B cell (primary cell): ENCODE data around the gene DTNBP1. TPM values are rescaled to one million over a fixed set of nuclear protein-coding genes. Genes with fewer than 3 reads are reported as not detected.

Experiments
- ATAC-seq: fragments of 200-7000 bp; cut with Tn5 transposase; one replicate; pipeline ENCODE4 v1.10.0; 2021; ENCODE audit warnings: low read depth, mild to moderate bottlenecking, moderate number of reproducible peaks, moderate library complexity
- CTCF ChIA-PET: fragments of 350-600 bp; sonication (Branson Sonifier 250); formaldehyde crosslinking; loops from one replicate; lab custom pipeline; 2021; ENCODE audit warnings: antibody characterized with exemption, inconsistent platforms; lab: Charles Lee
- POLR2A ChIA-PET: fragments of 350-600 bp; sonication (Branson Sonifier 250); formaldehyde crosslinking; loops from one replicate; lab custom pipeline; 2021; ENCODE audit warnings: antibody characterized with exemption; lab: Charles Lee
- DNase-seq: peaks from one replicate; pipeline ENCODE4 v3.0.0; 2013
- H2AFZ ChIP-seq: 2 replicates; pipeline ENCODE4 v1.6.1; 2012; ENCODE audit warnings: mild to moderate bottlenecking, low read depth, low read length; ENCODE audit not compliant: insufficient read depth, poor library complexity, severe bottlenecking
- H3K27ac ChIP-seq, 2 donors: 1 replicate in 1 of 2; 2 replicates in 1 of 2; pipeline ENCODE4 v1.5.1; 2012 to 2013; ENCODE audit warnings: low read length in 2 of 2, mild to moderate bottlenecking in 2 of 2, moderate library complexity in 1 of 2
- H3K27me3 ChIP-seq, 4 experiments: fragments of 200-600 bp in 1 of 4; sonication (generic) in 1 of 4; replicated peaks in 1 of 4; 1 replicate in 2 of 4; 2 replicates in 2 of 4; pipeline versions ENCODE4 v1.6.1 to v1.7.0; 2013 to 2016; ENCODE audit warnings: low read length in 3 of 4, mild to moderate bottlenecking in 2 of 4, mixed read lengths in 1 of 4, moderate library complexity in 1 of 4; ENCODE audit not compliant: insufficient read depth in 4 of 4, control insufficient read depth in 3 of 4; ENCODE audit errors: control extremely low read depth in 1 of 4
- H3K36me3 ChIP-seq, 2 experiments: replicated peaks in 1 of 2; 1 replicate in 1 of 2; 2 replicates in 1 of 2; pipeline versions ENCODE4 v1.6.1 to v1.7.1; 2013; ENCODE audit warnings: low read length in 1 of 2; ENCODE audit not compliant: insufficient read depth in 2 of 2, control insufficient read depth in 1 of 2; ENCODE audit errors: control extremely low read depth in 1 of 2, extremely low read depth in 1 of 2
- H3K4me1 ChIP-seq, 2 donors: fragments of 200-600 bp in 1 of 2; sonication (generic) in 1 of 2; 1 replicate in 1 of 2; 2 replicates in 1 of 2; pipeline versions ENCODE4 v1.5.1 to v1.6.1; 2013 to 2017; ENCODE audit warnings: low read length in 2 of 2; ENCODE audit not compliant: control insufficient read depth in 2 of 2, insufficient read depth in 2 of 2
- H3K4me2 ChIP-seq: replicated peaks from 2 replicates; pipeline ENCODE3; 2012; ENCODE audit warnings: mild to moderate bottlenecking, low read depth, low read length; ENCODE audit not compliant: poor library complexity, severe bottlenecking
- H3K4me3 ChIP-seq, 5 experiments: fragments of 200-600 bp in 1 of 5; sonication (generic) in 1 of 5; 1 replicate in 3 of 5; 2 replicates in 2 of 5; pipeline versions ENCODE4 v1.5.1 to v1.7.0; 2011 to 2016; ENCODE audit warnings: low read length in 4 of 5, mild to moderate bottlenecking in 4 of 5, low read depth in 2 of 5, control low read depth in 1 of 5, moderate library complexity in 1 of 5; ENCODE audit not compliant: insufficient read depth in 1 of 5; ENCODE audit errors: control extremely low read depth in 1 of 5, extremely low read depth in 1 of 5
- H3K79me2 ChIP-seq: fragments of 200-600 bp; sonication (generic); one replicate; pipeline ENCODE4 v1.6.0; 2016; ENCODE audit warnings: low read length; ENCODE audit not compliant: control insufficient read depth, insufficient read depth
- H3K9ac ChIP-seq: fragments of 200-600 bp; sonication (generic); 2 replicates; pipeline ENCODE4 v1.6.1; 2017; ENCODE audit warnings: mild to moderate bottlenecking, low read length, moderate library complexity
- H3K9me3 ChIP-seq, 3 donors: one replicate each; pipeline versions ENCODE4 v1.6.1 to v1.7.1; 2013; ENCODE audit warnings: low read length in 2 of 3; ENCODE audit not compliant: control insufficient read depth in 2 of 3, insufficient read depth in 1 of 3; ENCODE audit errors: control extremely low read depth in 1 of 3
- H4K20me1 ChIP-seq: 2 replicates; pipeline ENCODE4 v1.6.0; 2012; ENCODE audit warnings: mild to moderate bottlenecking, low read length; ENCODE audit not compliant: insufficient read depth, control insufficient read depth, poor library complexity, severe bottlenecking
- H3K27ac Mint-ChIP-seq: one replicate; pipeline ENCODE4 v1.8.0; 2021; ENCODE audit warnings: mixed read lengths
- H3K27me3 Mint-ChIP-seq: one replicate; pipeline ENCODE4 v1.8.0; 2021; ENCODE audit warnings: mixed read lengths
- H3K4me1 Mint-ChIP-seq: one replicate; pipeline ENCODE4 v1.8.0; 2021; ENCODE audit warnings: mixed read lengths
- H3K4me3 Mint-ChIP-seq: one replicate; pipeline ENCODE4 v1.8.0; 2021; ENCODE audit warnings: mixed read lengths
- H3K9me3 Mint-ChIP-seq: one replicate; pipeline ENCODE4 v1.8.0; 2022; ENCODE audit warnings: mixed read lengths; ENCODE audit not compliant: insufficient read depth
- CTCF ChIP-seq: fragments of 200-600 bp; IDR thresholded peaks from one replicate; pipeline ENCODE4 v1.8.0; 2022; ENCODE audit warnings: antibody characterized with exemption, mild to moderate bottlenecking
- EZH2 ChIP-seq: IDR thresholded peaks from 2 replicates; pipeline ENCODE4 v1.6.1; 2012; ENCODE audit warnings: borderline replicate concordance, low read depth, mild to moderate bottlenecking, moderate library complexity, low read length; ENCODE audit not compliant: insufficient read depth, poor library complexity, severe bottlenecking
- WGBS: methylation state at CpG from one replicate; pipeline ENCODE4 v1.1.5; 2013; ENCODE audit warnings: missing lambda C conversion rate; ENCODE audit not compliant: insufficient coverage; 5-methylcytosine and 5-hydroxymethylcytosine counted together
- intact Hi-C: fragments of 100-400 bp; cut with micrococcal nuclease; formaldehyde crosslinking; loops from one replicate; pipeline ENCODE4 v1.10.0; 2022
- polyA plus RNA-seq: library from polyadenylated mRNA; depleted of rRNA; stranded (reverse); fragments of >200 nt; gene quantifications from 2 replicates; pipeline ENCODE4 v1.2.3, GENCODE V29; 2012
- total RNA-seq, 2 donors: library from RNA; stranded (reverse); fragments of 120-200 nt in 1 of 2; gene quantifications; 1 replicate in 1 of 2; 2 replicates in 1 of 2; pipeline versions ENCODE4 v1.2.3 to v1.2.4, GENCODE V29; 2013 to 2022

The DTNBP1 gene
- total and polyA plus RNA-seq, 2 donors (not counting 1 experiment from before 2014, with no cell fraction given), result 31.4 to 73.0 TPM

GRCh38 chr6:15533379-15534026 is 129.3 kb downstream of the DTNBP1 start:
- H3K27me3 Mint-ChIP-seq, result no peaks in the 10 kb centered on the region
- ATAC-seq, result no peak
- CTCF ChIA-PET, result no interaction called here

More at GRCh38 chr6:15533379-15534026, 129.3 kb downstream of the DTNBP1 start:
- Histone ChIP-seq H3K27ac (no peak overlapping the region), H3K4me3 (no peak overlapping the region), H3K9ac (no peak overlapping the region), H4K20me1 (peaks cover 10% of the 10 kb centered on the region), H3K27me3 (no peaks in the 10 kb centered on the region), H2AFZ (no peak overlapping the region), H3K79me2 (peaks cover 42% of the 10 kb centered on the region), H3K36me3 (peaks cover 0 to 43% of the 10 kb centered on the region in 2 experiments), H3K4me2 (no peak overlapping the region), H3K4me1 (no peaks in the 10 kb centered on the region), H3K9me3 (peaks cover 0 to 5% (median 0%) of the 10 kb centered on the region in 3 donors)
- Mint-ChIP-seq H3K4me3 (no peak overlapping the region), H3K27ac (no peak overlapping the region), H3K4me1 (peaks cover 24% of the 10 kb centered on the region), H3K9me3 (no peaks in the 10 kb centered on the region)
- no peak for DNase-seq
- WGBS, result 97% methylated on average over 11 of the region's 12 CpGs
- TF ChIP-seq CTCF (no peak), EZH2 (no peak)
- intact Hi-C loops, result no loop called here
- POLR2A ChIA-PET, result no interaction called here
